ENCODE data around the gene DIP2A.

DIP2A gene

DNA sequence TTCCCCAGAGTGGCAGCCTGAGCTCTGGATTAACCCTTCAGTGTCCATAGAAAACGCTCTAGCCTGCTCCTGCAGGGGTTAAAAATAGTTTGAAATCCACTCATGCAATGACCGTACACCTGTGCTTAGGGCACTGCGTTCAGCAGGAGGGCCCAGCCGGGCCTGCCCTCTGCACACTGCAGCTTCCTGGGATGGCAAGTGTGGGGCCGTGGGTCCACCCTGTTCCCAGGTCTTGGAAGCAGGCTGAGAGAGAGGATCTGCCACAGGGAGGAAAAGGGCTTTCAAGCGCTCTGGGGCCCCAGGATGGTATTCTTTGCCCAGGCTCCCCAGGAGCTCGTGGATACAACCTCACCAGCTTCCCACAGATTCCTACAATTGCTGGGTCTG is 147.7 kb downstream of the DIP2A start:
- Histone ChIP-seq H4K20me1 (ENCODE audit: insufficient read depth) (no peaks in the 10 kb centered on the region), H2AFZ (ENCODE audit: low read depth) (no peak overlapping the region), H3K36me3 (ENCODE audit: insufficient read depth) (no peaks in the 10 kb centered on the region)

DNA sequence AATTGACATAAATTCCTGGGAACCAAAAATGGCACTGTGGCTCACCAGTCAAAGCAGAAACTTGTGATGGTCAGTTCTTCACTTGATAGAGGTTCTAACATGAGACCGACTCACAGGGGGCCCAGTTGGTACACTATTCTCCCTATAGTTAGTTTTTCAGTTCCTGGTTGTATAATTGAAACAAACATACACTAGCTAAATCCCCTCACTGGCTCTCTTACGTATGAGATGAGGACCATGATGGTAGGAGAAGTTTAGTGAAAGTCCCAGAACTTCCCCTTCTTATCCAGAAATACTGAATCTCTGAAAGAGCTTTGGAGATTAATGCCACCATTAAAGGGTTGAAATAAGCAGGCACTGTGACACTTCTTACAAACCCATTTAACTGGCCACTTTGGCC is 148.9 kb downstream of the DIP2A start:
- H3K4me2 ChIP-seq = no peak overlapping the region
- no peaks in the 10 kb centered on the region for H3K79me2 ChIP-seq (ENCODE audit: insufficient read depth, low read depth)

More for the DNA sequence above, 147.7 kb downstream of the DIP2A start:
- Histone ChIP-seq H3K4me3 (IDR thresholded peaks at IDR 0.05; ENCODE audit: insufficient read depth, low read depth, low read length) (no peak overlapping the region), H3K9ac (no peak overlapping the region), H3K4me1 (ENCODE audit: low read depth, poor library complexity, severe bottlenecking) (no peaks in the 10 kb centered on the region), H3K4me2 (no peak overlapping the region), H3K27ac (no peak overlapping the region), H3K27me3 (ENCODE audit: insufficient read depth, low read depth) (no peaks in the 10 kb centered on the region), H3K79me2 (ENCODE audit: insufficient read depth, low read depth) (no peaks in the 10 kb centered on the region)
- TF ChIP-seq, protein P1, sequence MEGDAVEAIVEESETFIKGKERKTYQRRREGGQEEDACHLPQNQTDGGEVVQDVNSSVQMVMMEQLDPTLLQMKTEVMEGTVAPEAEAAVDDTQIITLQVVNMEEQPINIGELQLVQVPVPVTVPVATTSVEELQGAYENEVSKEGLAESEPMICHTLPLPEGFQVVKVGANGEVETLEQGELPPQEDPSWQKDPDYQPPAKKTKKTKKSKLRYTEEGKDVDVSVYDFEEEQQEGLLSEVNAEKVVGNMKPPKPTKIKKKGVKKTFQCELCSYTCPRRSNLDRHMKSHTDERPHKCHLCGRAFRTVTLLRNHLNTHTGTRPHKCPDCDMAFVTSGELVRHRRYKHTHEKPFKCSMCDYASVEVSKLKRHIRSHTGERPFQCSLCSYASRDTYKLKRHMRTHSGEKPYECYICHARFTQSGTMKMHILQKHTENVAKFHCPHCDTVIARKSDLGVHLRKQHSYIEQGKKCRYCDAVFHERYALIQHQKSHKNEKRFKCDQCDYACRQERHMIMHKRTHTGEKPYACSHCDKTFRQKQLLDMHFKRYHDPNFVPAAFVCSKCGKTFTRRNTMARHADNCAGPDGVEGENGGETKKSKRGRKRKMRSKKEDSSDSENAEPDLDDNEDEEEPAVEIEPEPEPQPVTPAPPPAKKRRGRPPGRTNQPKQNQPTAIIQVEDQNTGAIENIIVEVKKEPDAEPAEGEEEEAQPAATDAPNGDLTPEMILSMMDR (conservative IDR thresholded peaks at IDR 0.05; ENCODE audit: low read depth, low read length) = no peak

DNA sequence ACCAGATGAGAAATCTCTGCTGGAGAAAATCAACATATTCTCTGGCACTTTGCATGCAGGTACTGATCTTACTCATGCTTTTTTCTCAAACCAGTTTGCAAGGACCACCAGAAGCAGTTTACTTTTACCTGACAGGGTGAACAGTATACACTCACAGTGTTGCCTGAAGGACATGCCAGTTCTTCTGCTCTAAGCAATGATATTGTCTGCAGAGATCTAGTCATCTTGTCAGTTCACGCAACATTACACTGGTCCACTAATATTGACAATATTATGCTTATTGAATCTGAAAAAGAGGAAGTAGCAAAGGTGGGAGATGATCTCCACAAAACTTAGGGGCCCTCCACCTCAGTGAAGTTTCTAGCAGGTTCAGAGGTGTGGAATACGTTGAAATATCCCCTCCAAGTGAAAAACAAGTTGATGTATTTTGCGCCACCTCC is 150.0 kb downstream of the DIP2A start:
- no peaks in the 10 kb centered on the region for H3K4me1 ChIP-seq (ENCODE audit: low read depth, poor library complexity, severe bottlenecking)
- no peaks in the 10 kb centered on the region for H3K79me2 ChIP-seq (ENCODE audit: insufficient read depth, low read depth)
- no peak overlapping the region for H3K27ac ChIP-seq
- H2AFZ ChIP-seq (ENCODE audit: low read depth) = no peak overlapping the region
- H3K4me3 ChIP-seq (IDR thresholded peaks at IDR 0.05; ENCODE audit: insufficient read depth, low read depth, low read length) = no peak overlapping the region
- no peak overlapping the region for H3K9ac ChIP-seq
- TF ChIP-seq, protein P1 (conservative IDR thresholded peaks at IDR 0.05; ENCODE audit: low read depth, low read length) = no peak
- H3K4me2 ChIP-seq = no peak overlapping the region
- H4K20me1 ChIP-seq (ENCODE audit: insufficient read depth) = no peaks in the 10 kb centered on the region
- H3K36me3 ChIP-seq (ENCODE audit: insufficient read depth) = no peaks in the 10 kb centered on the region
- H3K27me3 ChIP-seq (ENCODE audit: insufficient read depth, low read depth) = no peaks in the 10 kb centered on the region

More for the DNA sequence above, 148.9 kb downstream of the DIP2A start:
- no peak overlapping the region for H2AFZ ChIP-seq (ENCODE audit: low read depth)
- no peaks in the 10 kb centered on the region for H4K20me1 ChIP-seq (ENCODE audit: insufficient read depth)
- no peak overlapping the region for H3K4me3 ChIP-seq (IDR thresholded peaks at IDR 0.05; ENCODE audit: insufficient read depth, low read depth, low read length)
- H3K36me3 ChIP-seq (ENCODE audit: insufficient read depth) = no peaks in the 10 kb centered on the region
- no peak overlapping the region for H3K9ac ChIP-seq
- no peaks in the 10 kb centered on the region for H3K4me1 ChIP-seq (ENCODE audit: low read depth, poor library complexity, severe bottlenecking)
- TF ChIP-seq, protein P1 (conservative IDR thresholded peaks at IDR 0.05; ENCODE audit: low read depth, low read length) = no peak
- H3K27me3 ChIP-seq (ENCODE audit: insufficient read depth, low read depth) = no peaks in the 10 kb centered on the region
- H3K27ac ChIP-seq = no peak overlapping the region

DNA sequence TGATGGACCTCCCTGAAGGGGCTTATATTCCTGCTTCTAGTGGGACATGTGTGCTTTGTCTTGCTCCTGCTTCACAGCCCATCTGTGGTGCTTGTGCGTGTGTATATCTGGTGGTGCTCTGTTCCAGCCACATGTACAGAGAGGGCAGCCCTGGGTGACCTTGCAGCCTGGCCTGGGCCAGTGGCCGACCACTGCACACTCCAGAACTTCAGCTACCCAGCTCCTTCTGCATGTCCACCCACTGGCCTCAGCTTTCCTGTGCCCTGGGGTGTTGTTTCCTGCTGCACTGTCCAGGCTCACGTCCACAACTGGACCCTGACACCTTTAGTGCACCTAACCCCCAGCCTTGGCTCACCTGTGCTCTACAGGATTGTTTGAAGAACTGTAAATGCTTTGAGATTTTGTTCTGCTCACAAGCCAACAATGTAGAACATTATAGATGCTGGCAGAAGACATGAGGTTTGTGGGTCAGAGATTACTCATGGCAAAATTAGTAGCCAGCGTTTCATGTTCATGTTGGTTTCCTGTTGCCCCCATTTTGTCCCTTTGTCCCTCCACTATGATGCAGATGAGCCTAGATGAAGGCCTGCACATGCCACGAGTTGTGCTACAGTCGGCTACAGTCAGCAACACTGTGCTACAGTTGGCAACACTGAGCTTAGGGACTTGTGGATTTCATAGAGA is 151.5 kb downstream of the DIP2A start:
- Histone ChIP-seq H4K20me1 (ENCODE audit: insufficient read depth) (no peaks in the 10 kb centered on the region), H3K4me3 (IDR thresholded peaks at IDR 0.05; ENCODE audit: insufficient read depth, low read depth, low read length) (no peak overlapping the region), H3K27me3 (ENCODE audit: insufficient read depth, low read depth) (no peaks in the 10 kb centered on the region), H3K4me1 (ENCODE audit: low read depth, poor library complexity, severe bottlenecking) (no peaks in the 10 kb centered on the region), H3K27ac (no peak overlapping the region), H3K36me3 (ENCODE audit: insufficient read depth) (no peaks in the 10 kb centered on the region), H3K79me2 (ENCODE audit: insufficient read depth, low read depth) (no peaks in the 10 kb centered on the region), H2AFZ (ENCODE audit: low read depth) (no peak overlapping the region), H3K9ac (no peak overlapping the region), H3K4me2 (no peak overlapping the region)
- TF ChIP-seq, protein P1 (conservative IDR thresholded peaks at IDR 0.05; ENCODE audit: low read depth, low read length) = no peak
